Fibroblast of lung (primary cell): ENCODE data around the gene GNB3. TPM values are rescaled to one million over a fixed set of nuclear protein-coding genes. Genes with fewer than 3 reads are reported as not detected.

ENCODE experiments used
- DNase-seq, 2 donors: peaks; one replicate each; pipeline versions ENCODE4 v3.0.0 to v3.0.0-alpha.2; 2010; ENCODE audit warnings: low read depth in 2 of 2
- H2AFZ ChIP-seq: 2 replicates; pipeline ENCODE4 v1.5.1; 2012; ENCODE audit warnings: low read length, control low read depth, inconsistent platforms
- H3K27ac ChIP-seq: 2 replicates; pipeline ENCODE4 v1.5.1; 2011; ENCODE audit warnings: low read length, control low read depth; ENCODE audit not compliant: insufficient read depth
- H3K27me3 ChIP-seq: 2 replicates; pipeline ENCODE4 v1.5.1; 2011; ENCODE audit warnings: mild to moderate bottlenecking, low read length; ENCODE audit not compliant: control insufficient read depth, insufficient read depth
- H3K36me3 ChIP-seq: 2 replicates; pipeline ENCODE4 v1.5.1; 2011; ENCODE audit warnings: low read length; ENCODE audit not compliant: control insufficient read depth, insufficient read depth
- H3K4me1 ChIP-seq: 2 replicates; pipeline ENCODE4 v1.5.1; 2011; ENCODE audit warnings: low read length; ENCODE audit not compliant: control insufficient read depth, insufficient read depth; ENCODE audit errors: extremely low read depth
- H3K4me2 ChIP-seq: 2 replicates; pipeline ENCODE4 v1.5.1; 2011; ENCODE audit warnings: low read length, control low read depth; ENCODE audit not compliant: insufficient read depth; ENCODE audit errors: extremely low read depth
- H3K4me3 ChIP-seq, 4 experiments: fragments of 200-600 bp in 1 of 4; sonication (generic) in 1 of 4; replicated peaks in 1 of 4; 2 replicates each; pipeline ENCODE4 v1.5.1; 2011 to 2016; ENCODE audit warnings: low read length in 4 of 4, low read depth in 3 of 4, mild to moderate bottlenecking in 3 of 4, control low read depth in 2 of 4, inconsistent platforms in 1 of 4, mixed read lengths in 1 of 4; ENCODE audit not compliant: insufficient read depth in 1 of 4; ENCODE audit errors: control extremely low read depth in 1 of 4
- H3K79me2 ChIP-seq: 2 replicates; pipeline ENCODE4 v1.5.1; 2012; ENCODE audit warnings: mild to moderate bottlenecking, low read length, inconsistent platforms; ENCODE audit not compliant: control insufficient read depth, insufficient read depth
- H3K9ac ChIP-seq: 2 replicates; pipeline ENCODE4 v1.5.1; 2011; ENCODE audit warnings: mild to moderate bottlenecking, low read length, control low read depth; ENCODE audit not compliant: insufficient read depth
- H3K9me3 ChIP-seq: 2 replicates; pipeline ENCODE4 v1.5.1; 2012; ENCODE audit warnings: low read depth, low read length; ENCODE audit not compliant: control insufficient read depth, insufficient read depth
- H4K20me1 ChIP-seq: 2 replicates; pipeline ENCODE4 v1.5.1; 2011; ENCODE audit warnings: low read length; ENCODE audit not compliant: control insufficient read depth, insufficient read depth; ENCODE audit errors: extremely low read depth
- CTCF ChIP-seq, 2 donors: IDR thresholded peaks in 1 of 2; conservative IDR thresholded peaks in 1 of 2; 1 replicate in 1 of 2; 2 replicates in 1 of 2; pipeline ENCODE4 v1.5.1; 2011 to 2012; ENCODE audit warnings: low read length in 2 of 2, control low read depth in 1 of 2, inconsistent platforms in 1 of 2, low read depth in 1 of 2, mild to moderate bottlenecking in 1 of 2
- EZH2 ChIP-seq: IDR thresholded peaks from 2 replicates; pipeline ENCODE4 v1.5.1; 2012; ENCODE audit warnings: low read length, control low read depth, mild to moderate bottlenecking; ENCODE audit errors: missing control alignments
- polyA plus RNA-seq, 2 donors: library from polyadenylated mRNA; depleted of rRNA in 1 of 2; stranded (reverse) in 1 of 2; unstranded in 1 of 2; fragments of >200 nt; gene quantifications; 2 replicates each; pipeline ENCODE4 v1.2.1, GENCODE V29; 2011 to 2012; ENCODE audit warnings: missing spikeins in 1 of 2
- total RNA-seq: library from RNA; depleted of rRNA; stranded (reverse); fragments of >200 nt; gene quantifications from 2 replicates; pipeline ENCODE4 v1.2.1, GENCODE V29; 2014

Gene GNB3
- total and polyA plus RNA-seq, 2 donors (not counting 1 experiment from before 2014, with no cell fraction given): 1.7 to 2.7 TPM

GRCh38 chr12:6836851-6837250, 3.9 kb upstream of the GNB3 start:
- H3K9me3 ChIP-seq: no peaks in the 10 kb centered on the region
- no peak overlapping the region for H3K4me2 ChIP-seq
- TF ChIP-seq CTCF (conservative IDR thresholded peaks at IDR 0.05 in 1 of 2, IDR thresholded peaks at IDR 0.05 in 1 of 2; ENCODE audit: low read depth in 1 of 2, low read length in 2 of 2) (no peak), EZH2 (no peak)
- H3K79me2 ChIP-seq: no peaks in the 10 kb centered on the region
- H3K27me3 ChIP-seq: no peaks in the 10 kb centered on the region
- H3K4me1 ChIP-seq: no peaks in the 10 kb centered on the region
- H2AFZ ChIP-seq: no peak overlapping the region
- DNase-seq: no peak
- no peaks in the 10 kb centered on the region for H4K20me1 ChIP-seq
- no peak overlapping the region for H3K4me3 ChIP-seq
- H3K27ac ChIP-seq: no peak overlapping the region
- H3K9ac ChIP-seq: no peak overlapping the region
- peaks cover 27% of the 10 kb centered on the region for H3K36me3 ChIP-seq

GRCh38 chr12:6837370-6838060, 3.2 kb upstream of the GNB3 start:
- Histone ChIP-seq H3K79me2 (no peaks in the 10 kb centered on the region), H3K9me3 (no peaks in the 10 kb centered on the region), H2AFZ (no peak overlapping the region), H4K20me1 (no peaks in the 10 kb centered on the region), H3K27me3 (no peaks in the 10 kb centered on the region), H3K4me3 (no peak overlapping the region), H3K4me1 (no peaks in the 10 kb centered on the region), H3K36me3 (peaks cover 29% of the 10 kb centered on the region), H3K9ac (no peak overlapping the region), H3K27ac (no peak overlapping the region), H3K4me2 (no peak overlapping the region)
- TF ChIP-seq CTCF (conservative IDR thresholded peaks at IDR 0.05 in 1 of 2, IDR thresholded peaks at IDR 0.05 in 1 of 2; ENCODE audit: low read depth in 1 of 2, low read length in 2 of 2): no peak
- TF ChIP-seq EZH2: no peak
- no peak for DNase-seq

- Histone ChIP-seq H3K79me2 (no peaks in the 10 kb centered on the region), H3K27me3 (no peaks in the 10 kb centered on the region), H3K9me3 (no peaks in the 10 kb centered on the region), H2AFZ (no peak overlapping the region), H3K4me1 (no peaks in the 10 kb centered on the region), H3K9ac (no peak overlapping the region), H3K27ac (no peak overlapping the region), H4K20me1 (no peaks in the 10 kb centered on the region), H3K36me3 (peaks cover 27% of the 10 kb centered on the region), H3K4me2 (no peak overlapping the region), H3K4me3 (no peak overlapping the region)
- TF ChIP-seq EZH2 (no peak), CTCF (conservative IDR thresholded peaks at IDR 0.05 in 1 of 2, IDR thresholded peaks at IDR 0.05 in 1 of 2; ENCODE audit: low read depth in 1 of 2, low read length in 2 of 2) (no peak)
- DNase-seq: no peak
These were observed 1.9 kb upstream of the GNB3 start for GRCh38 chr12:6838854-6839253.
